Epidermal melanocyte (primary cell): ENCODE measurements around the gene CTSD.
"Not testable (repeated sequence)": the region's sequence is repeated elsewhere in the genome, so short reads cannot be mapped to it uniquely, and the experiment has no call there.

Source experiments
- DNase-seq: peaks from one replicate; pipeline ENCODE4 v3.0.0; 2011; ENCODE audit warnings: low spot score; ENCODE audit not compliant: insufficient read length

CTSD gene

GRCh38 chr11:1770528-1770927, 6.8 kb upstream of the CTSD start:
- DNase-seq: no peak

GRCh38 chr11:1770061-1770460, 6.3 kb upstream of the CTSD start:
- DNase-seq: no peak

GRCh38 chr11:1769304-1769936, 5.7 kb upstream of the CTSD start:
- not testable (repeated sequence) for DNase-seq

- no peak for DNase-seq
Observed at GRCh38 chr11:1768141-1768469, 4.4 kb upstream of the CTSD start.

- no peak for DNase-seq
Observed at GRCh38 chr11:1767399-1768140, 3.8 kb upstream of the CTSD start.

- no peak for DNase-seq
Observed at GRCh38 chr11:1766719-1767398, 3.1 kb upstream of the CTSD start.

- DNase-seq: no peak
Observed at GRCh38 chr11:1765871-1766718, 2.4 kb upstream of the CTSD start.

GRCh38 chr11:1763336-1763795, 361 bp downstream of the CTSD start:
- no peak for DNase-seq

GRCh38 chr11:1762537-1763302, 1.0 kb downstream of the CTSD start:
- DNase-seq: no peak

GRCh38 chr11:1761857-1762536, 1.7 kb downstream of the CTSD start:
- no peak for DNase-seq

GRCh38 chr11:1761110-1761856, 2.4 kb downstream of the CTSD start:
- no peak for DNase-seq

- DNase-seq: peak; percentile 88
Observed at GRCh38 chr11:1760351-1761109, 3.2 kb downstream of the CTSD start.

- no peak for DNase-seq
Observed at GRCh38 chr11:1759851-1760220, 3.9 kb downstream of the CTSD start.

- no peak for DNase-seq
Observed at GRCh38 chr11:1759151-1759850, 4.4 kb downstream of the CTSD start.

GRCh38 chr11:1758611-1759150, 5.0 kb downstream of the CTSD start:
- no peak for DNase-seq

GRCh38 chr11:1757861-1758610, 5.7 kb downstream of the CTSD start:
- no peak for DNase-seq
